ENCODE results near the gene STX19. TPM values are rescaled to one million over a fixed set of nuclear protein-coding genes. Genes with fewer than 3 reads are reported as not detected.

STX19 gene, protein sequence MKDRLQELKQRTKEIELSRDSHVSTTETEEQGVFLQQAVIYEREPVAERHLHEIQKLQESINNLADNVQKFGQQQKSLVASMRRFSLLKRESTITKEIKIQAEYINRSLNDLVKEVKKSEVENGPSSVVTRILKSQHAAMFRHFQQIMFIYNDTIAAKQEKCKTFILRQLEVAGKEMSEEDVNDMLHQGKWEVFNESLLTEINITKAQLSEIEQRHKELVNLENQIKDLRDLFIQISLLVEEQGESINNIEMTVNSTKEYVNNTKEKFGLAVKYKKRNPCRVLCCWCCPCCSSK
- total RNA-seq (not detected in 2 replicates), polyA plus RNA-seq (not detected in 2 replicates), polyA minus RNA-seq (not detected in 2 replicates), Bru-seq, nascent RNA (not detected), BruChase-seq, experiment 1, labeled RNA remaining after a 6-hour chase (percentile 6 among the genes with signal in this experiment), BruChase-seq, experiment 2, labeled RNA remaining after a 2-hour chase (not detected)
- not detected in 2 replicates for polyA plus RNA-seq (2011; cell fraction: cytosol; rRNA removed)
- not detected in 2 replicates for polyA plus RNA-seq (2011; cell fraction: nucleus; rRNA removed)
- not detected in 2 replicates for polyA plus RNA-seq (2012)
- polyA minus RNA-seq (2011; cell fraction: cytosol; rRNA and poly(A)+ RNA removed), result not detected
- not detected in 2 replicates for polyA minus RNA-seq (2011; cell fraction: nucleus; rRNA and poly(A)+ RNA removed)
- long read RNA-seq, result 0 reads

DNA sequence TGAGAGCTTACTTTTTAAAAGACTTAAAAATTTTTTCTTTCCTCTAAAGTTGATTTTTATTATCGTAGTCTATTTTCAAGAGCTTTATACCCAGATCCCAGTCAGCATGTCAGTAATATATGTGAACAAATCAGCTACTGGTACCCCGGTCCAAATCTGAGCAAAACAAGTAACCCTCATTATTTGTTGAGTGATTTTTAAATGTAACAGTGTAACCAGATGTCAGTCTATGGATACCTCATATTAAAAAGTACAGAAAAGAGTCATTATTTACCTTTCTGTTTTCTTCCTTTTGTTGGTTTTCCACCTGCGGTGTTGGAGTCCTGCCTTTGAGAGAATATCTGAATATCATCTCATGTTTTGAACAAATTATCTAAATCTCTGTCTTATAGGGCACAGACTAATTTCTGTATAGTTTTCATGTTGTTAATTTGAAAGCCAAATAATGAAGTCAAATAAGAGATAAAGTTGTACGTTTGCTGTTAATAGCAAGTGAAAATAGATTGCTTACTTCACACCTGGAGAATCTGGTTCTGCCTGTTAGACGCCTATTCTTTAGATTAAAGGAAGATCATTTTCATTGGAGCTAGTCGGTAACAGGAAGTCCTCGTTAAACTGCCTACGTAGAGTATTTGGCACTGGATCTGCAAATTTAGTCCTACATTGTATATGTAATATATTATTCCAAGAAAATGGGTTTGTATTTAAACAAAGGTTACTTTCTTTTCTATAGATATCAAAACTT, at the start of gene STX19:
Gene STX19 (minus strand): TSS at position 505 of the 745 bp plus-strand sequence. CDS start 13,328 bp downstream, outside the sequence.
- intact Hi-C loops (cut with micrococcal nuclease) (no loop called here), dilution Hi-C loops (cut with MboI; ENCODE audit: extremely low pct_ligation_motif_present, low sequenced_read_pairs) (no loop called here)
- no peak within 1 kb of the TSS for H2AFZ ChIP-seq (ENCODE audit: low read depth, low read length)
- H3K4me2 ChIP-seq (ENCODE audit: insufficient read depth, low read length), result no peak within 1 kb of the TSS
- H3K9ac ChIP-seq (replicated peaks; ENCODE audit: extremely low read depth, insufficient read depth, low read length), result no peak within 1 kb of the TSS
- no peaks in the 10 kb centered on the region for H3K27me3 ChIP-seq (ENCODE audit: control insufficient read depth in 2 of 2, insufficient read depth in 2 of 2, low read length in 2 of 2)
- H3K4me3 ChIP-seq (replicated peaks in 1 of 3; ENCODE audit: insufficient read depth in 1 of 3, low read depth in 1 of 3, low read length in 3 of 3), result no peak within 1 kb of the TSS
- BruUV-seq (replicated peaks), result no TSS peak
- CTCF ChIA-PET, result interaction anchor here (1.2 to 3.2 kb wide), 4 partner anchors 9 to 41 kb away, joined by 4 to 13 read pairs (median 8); no protein-coding TSS in a partner anchor
- no peaks in the 10 kb centered on the region for H3K36me3 ChIP-seq (ENCODE audit: control insufficient read depth in 2 of 2, extremely low read depth in 1 of 2, insufficient read depth in 2 of 2, low read length in 2 of 2)
- H4K20me1 ChIP-seq (replicated peaks; ENCODE audit: control insufficient read depth, extremely low read depth, insufficient read depth, low read length), result no peaks in the 10 kb centered on the region
- H3K4me1 ChIP-seq (ENCODE audit: control insufficient read depth, extremely low read depth, insufficient read depth, low read length), result no peaks in the 10 kb centered on the region
- DNase-seq (ENCODE audit: low read depth, low spot score) (no peak), FAIRE-seq (no peak)
- no peak within 1 kb of the TSS for H3K27ac ChIP-seq (ENCODE audit: insufficient read depth, low read depth, low read length)
- POLR2A ChIA-PET, result interaction anchor here (1.2 kb wide), 1 partner anchor 35 kb away, joined by 3 read pairs; the partner anchor contains the start of genes DHFR2 and NSUN3
- TF ChIP-seq GATA2 (IDR thresholded peaks at IDR 0.05; ENCODE audit: insufficient read depth, insufficient read length, low read depth, low read length) (no peak), JUN (IDR thresholded peaks at IDR 0.05; ENCODE audit: borderline replicate concordance, insufficient read depth, insufficient read length, low read depth) (no peak), POLR2AphosphoS5 (IDR thresholded peaks at IDR 0.05; ENCODE audit: insufficient read depth, low read depth, low read length) (no peak), POLR2A (IDR thresholded peaks at IDR 0.05; ENCODE audit: low read depth, low read length) (no peak), FOS (IDR thresholded peaks at IDR 0.05; ENCODE audit: borderline replicate concordance, insufficient read depth, low read length) (no peak), EZH2 (IDR thresholded peaks at IDR 0.05; ENCODE audit: borderline replicate concordance, low read depth, low read length, severe bottlenecking) (no peak), MYC (IDR thresholded peaks at IDR 0.05; ENCODE audit: low read depth, low read length) (no peak)
- TF ChIP-seq, protein P1, sequence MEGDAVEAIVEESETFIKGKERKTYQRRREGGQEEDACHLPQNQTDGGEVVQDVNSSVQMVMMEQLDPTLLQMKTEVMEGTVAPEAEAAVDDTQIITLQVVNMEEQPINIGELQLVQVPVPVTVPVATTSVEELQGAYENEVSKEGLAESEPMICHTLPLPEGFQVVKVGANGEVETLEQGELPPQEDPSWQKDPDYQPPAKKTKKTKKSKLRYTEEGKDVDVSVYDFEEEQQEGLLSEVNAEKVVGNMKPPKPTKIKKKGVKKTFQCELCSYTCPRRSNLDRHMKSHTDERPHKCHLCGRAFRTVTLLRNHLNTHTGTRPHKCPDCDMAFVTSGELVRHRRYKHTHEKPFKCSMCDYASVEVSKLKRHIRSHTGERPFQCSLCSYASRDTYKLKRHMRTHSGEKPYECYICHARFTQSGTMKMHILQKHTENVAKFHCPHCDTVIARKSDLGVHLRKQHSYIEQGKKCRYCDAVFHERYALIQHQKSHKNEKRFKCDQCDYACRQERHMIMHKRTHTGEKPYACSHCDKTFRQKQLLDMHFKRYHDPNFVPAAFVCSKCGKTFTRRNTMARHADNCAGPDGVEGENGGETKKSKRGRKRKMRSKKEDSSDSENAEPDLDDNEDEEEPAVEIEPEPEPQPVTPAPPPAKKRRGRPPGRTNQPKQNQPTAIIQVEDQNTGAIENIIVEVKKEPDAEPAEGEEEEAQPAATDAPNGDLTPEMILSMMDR (IDR thresholded peaks at IDR 0.05; ENCODE audit: extremely low read depth in 1 of 2, insufficient read depth in 1 of 2, low read depth in 1 of 2, low read length in 2 of 2), result no peak
- TF ChIP-seq, protein P2, sequence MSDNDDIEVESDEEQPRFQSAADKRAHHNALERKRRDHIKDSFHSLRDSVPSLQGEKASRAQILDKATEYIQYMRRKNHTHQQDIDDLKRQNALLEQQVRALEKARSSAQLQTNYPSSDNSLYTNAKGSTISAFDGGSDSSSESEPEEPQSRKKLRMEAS (IDR thresholded peaks at IDR 0.05; ENCODE audit: insufficient read depth, insufficient read length), result no peak
- H3K9me3 ChIP-seq (replicated peaks; ENCODE audit: control insufficient read depth, insufficient read depth, low read length), result no peaks in the 10 kb centered on the region
- H3K79me2 ChIP-seq (ENCODE audit: control insufficient read depth, insufficient read depth, low read length), result no peaks in the 10 kb centered on the region
- H3K9me1 ChIP-seq (replicated peaks; ENCODE audit: control insufficient read depth, extremely low read depth, insufficient read depth, low read length), result no peaks in the 10 kb centered on the region
